ENCODE results near the gene DSCAML1.

DSCAML1 gene

DNA sequence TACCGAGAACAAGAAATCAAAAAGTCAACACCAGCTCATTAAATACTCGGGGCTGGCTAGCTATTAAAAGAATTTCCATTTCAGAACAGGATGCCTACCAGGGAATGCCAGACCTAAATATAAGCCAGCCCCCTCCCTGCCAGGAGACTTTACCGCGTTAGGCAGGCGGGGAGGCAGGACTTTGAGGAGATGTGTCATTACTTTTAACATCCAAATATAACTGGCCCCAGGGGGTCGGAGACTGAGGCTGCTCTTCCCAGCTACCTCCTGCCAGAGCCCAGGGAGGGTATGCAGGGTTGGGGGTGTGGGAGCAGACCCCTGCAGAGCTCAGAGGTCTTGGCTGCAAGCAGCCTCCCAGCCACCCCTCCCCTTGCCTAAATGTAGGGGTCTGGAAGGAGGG is 183.5 kb downstream of the DSCAML1 start:
- H3K27me3 ChIP-seq (ENCODE audit: insufficient read depth, low read depth, severe bottlenecking), result no peaks in the 10 kb centered on the region
- H3K9me3 ChIP-seq (ENCODE audit: severe bottlenecking), result peaks cover 3% of the 10 kb centered on the region
- H3K4me3 ChIP-seq (ENCODE audit: low read depth, low read length), result no peak overlapping the region
- no peak overlapping the region for H3K27ac ChIP-seq
- DNase-seq, result no peak
- TF ChIP-seq, protein P1, sequence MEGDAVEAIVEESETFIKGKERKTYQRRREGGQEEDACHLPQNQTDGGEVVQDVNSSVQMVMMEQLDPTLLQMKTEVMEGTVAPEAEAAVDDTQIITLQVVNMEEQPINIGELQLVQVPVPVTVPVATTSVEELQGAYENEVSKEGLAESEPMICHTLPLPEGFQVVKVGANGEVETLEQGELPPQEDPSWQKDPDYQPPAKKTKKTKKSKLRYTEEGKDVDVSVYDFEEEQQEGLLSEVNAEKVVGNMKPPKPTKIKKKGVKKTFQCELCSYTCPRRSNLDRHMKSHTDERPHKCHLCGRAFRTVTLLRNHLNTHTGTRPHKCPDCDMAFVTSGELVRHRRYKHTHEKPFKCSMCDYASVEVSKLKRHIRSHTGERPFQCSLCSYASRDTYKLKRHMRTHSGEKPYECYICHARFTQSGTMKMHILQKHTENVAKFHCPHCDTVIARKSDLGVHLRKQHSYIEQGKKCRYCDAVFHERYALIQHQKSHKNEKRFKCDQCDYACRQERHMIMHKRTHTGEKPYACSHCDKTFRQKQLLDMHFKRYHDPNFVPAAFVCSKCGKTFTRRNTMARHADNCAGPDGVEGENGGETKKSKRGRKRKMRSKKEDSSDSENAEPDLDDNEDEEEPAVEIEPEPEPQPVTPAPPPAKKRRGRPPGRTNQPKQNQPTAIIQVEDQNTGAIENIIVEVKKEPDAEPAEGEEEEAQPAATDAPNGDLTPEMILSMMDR (IDR thresholded peaks at IDR 0.05; ENCODE audit: low read depth, low read length), result no peak
- no peaks in the 10 kb centered on the region for H3K36me3 ChIP-seq

DNA sequence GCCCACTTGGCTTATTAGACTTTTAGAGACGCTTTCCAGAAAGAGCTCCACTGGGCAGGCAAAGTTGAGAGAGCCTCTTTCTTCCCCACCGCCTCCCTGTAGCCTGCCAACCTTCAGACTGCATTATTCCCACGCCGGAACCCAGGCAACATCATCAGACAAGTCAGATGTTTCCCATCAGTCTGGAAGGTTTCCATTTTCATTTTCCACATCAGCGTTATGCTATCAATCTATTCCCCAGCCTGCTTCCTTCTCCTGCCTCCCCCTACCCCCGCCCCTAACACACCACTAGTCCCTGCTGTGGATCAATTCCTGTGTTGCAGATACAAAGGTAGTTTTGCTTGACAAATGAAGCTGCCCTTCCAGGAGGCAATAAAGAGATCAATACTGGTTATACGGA is 184.8 kb downstream of the DSCAML1 start:
- Histone ChIP-seq H3K36me3 (no peaks in the 10 kb centered on the region), H3K27me3 (ENCODE audit: insufficient read depth, low read depth, severe bottlenecking) (no peaks in the 10 kb centered on the region)
- DNase-seq, result no peak

DNA sequence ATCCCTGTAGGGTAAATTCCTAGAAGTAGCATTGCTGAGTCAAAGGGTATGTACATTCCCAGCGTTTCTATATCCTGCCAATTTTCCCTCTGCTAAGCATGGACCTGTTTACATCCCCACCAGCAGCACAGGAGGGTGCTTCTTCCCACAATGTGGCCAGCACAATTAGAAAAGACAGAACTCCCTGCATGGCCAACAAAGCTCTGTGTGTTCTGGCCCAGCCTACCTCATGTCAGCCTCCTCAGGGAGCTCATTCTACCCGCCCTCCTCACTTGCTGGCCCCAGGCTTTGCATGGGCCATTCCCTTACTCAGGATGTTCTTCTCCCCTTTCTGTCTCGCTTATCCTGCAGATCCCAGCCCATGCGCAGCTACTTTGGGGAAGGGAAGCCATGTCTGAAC is 186.1 kb downstream of the DSCAML1 start:
- no peaks in the 10 kb centered on the region for H3K27me3 ChIP-seq (ENCODE audit: insufficient read depth, low read depth, severe bottlenecking)

More for the DNA sequence above, 184.8 kb downstream of the DSCAML1 start:
- Histone ChIP-seq H3K27ac (no peak overlapping the region), H3K4me3 (ENCODE audit: low read depth, low read length) (no peak overlapping the region), H3K9me3 (ENCODE audit: severe bottlenecking) (peaks cover 3% of the 10 kb centered on the region)
- TF ChIP-seq, protein P1 (IDR thresholded peaks at IDR 0.05; ENCODE audit: low read depth, low read length), result no peak

DNA sequence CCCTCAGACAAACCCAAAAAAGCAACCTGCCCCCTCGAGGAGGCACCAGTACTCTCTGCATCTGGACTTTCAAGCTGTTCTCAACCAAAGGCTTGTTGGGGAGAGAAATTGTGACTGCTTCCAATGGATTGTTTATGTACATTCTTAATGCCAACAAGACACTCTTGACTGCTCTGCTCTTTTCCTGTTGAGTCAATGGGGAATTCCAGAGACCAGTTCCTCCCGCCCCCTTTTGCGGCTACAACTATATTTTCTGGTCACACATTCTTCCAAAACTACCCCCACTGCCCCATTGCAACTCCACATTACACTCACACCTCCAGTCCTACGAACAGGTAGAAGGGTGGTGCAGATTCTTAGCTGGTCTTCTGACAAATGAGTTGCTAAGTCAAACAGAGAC is 187.0 kb downstream of the DSCAML1 start:
- Histone ChIP-seq H3K27me3 (ENCODE audit: insufficient read depth, low read depth, severe bottlenecking) (no peaks in the 10 kb centered on the region), H3K36me3 (no peaks in the 10 kb centered on the region), H3K27ac (no peak overlapping the region), H3K4me3 (ENCODE audit: low read depth, low read length) (no peak overlapping the region), H3K9me3 (ENCODE audit: severe bottlenecking) (peaks cover 3% of the 10 kb centered on the region)
- TF ChIP-seq, protein P1 (IDR thresholded peaks at IDR 0.05; ENCODE audit: low read depth, low read length), result no peak
- DNase-seq, result no peak

More for the DNA sequence above, 186.1 kb downstream of the DSCAML1 start:
- DNase-seq, result no peak
- Histone ChIP-seq H3K27ac (no peak overlapping the region), H3K9me3 (ENCODE audit: severe bottlenecking) (peaks cover 3% of the 10 kb centered on the region), H3K36me3 (no peaks in the 10 kb centered on the region), H3K4me3 (ENCODE audit: low read depth, low read length) (no peak overlapping the region)
- TF ChIP-seq, protein P1 (IDR thresholded peaks at IDR 0.05; ENCODE audit: low read depth, low read length), result no peak

DNA sequence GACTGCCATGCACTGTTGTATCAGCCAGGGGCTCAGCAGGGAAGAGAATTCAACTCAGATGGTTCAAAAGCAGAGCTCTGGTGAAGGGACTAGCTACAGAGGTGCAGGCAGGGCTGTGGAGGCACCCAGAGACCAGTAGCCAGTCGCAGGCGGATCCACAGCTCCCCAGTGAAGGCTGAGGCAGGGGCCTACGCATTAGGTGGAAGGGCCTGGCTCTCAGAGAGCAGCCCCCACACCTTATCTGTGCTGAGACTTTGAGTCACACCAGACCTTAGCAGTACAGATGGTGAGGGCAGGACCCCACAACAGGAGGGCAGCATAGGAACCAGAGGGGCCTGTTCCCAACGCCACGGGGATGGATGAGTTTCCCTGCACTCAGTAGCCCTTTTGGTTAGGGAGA is 189.6 kb downstream of the DSCAML1 start:
- H3K27ac ChIP-seq, result no peak overlapping the region
- H3K36me3 ChIP-seq, result no peaks in the 10 kb centered on the region
- no peak for DNase-seq
- TF ChIP-seq, protein P1 (IDR thresholded peaks at IDR 0.05; ENCODE audit: low read depth, low read length), result no peak
- H3K27me3 ChIP-seq (ENCODE audit: insufficient read depth, low read depth, severe bottlenecking), result no peaks in the 10 kb centered on the region
- no peaks in the 10 kb centered on the region for H3K9me3 ChIP-seq (ENCODE audit: severe bottlenecking)
- no peak overlapping the region for H3K4me3 ChIP-seq (ENCODE audit: low read depth, low read length)

DNA sequence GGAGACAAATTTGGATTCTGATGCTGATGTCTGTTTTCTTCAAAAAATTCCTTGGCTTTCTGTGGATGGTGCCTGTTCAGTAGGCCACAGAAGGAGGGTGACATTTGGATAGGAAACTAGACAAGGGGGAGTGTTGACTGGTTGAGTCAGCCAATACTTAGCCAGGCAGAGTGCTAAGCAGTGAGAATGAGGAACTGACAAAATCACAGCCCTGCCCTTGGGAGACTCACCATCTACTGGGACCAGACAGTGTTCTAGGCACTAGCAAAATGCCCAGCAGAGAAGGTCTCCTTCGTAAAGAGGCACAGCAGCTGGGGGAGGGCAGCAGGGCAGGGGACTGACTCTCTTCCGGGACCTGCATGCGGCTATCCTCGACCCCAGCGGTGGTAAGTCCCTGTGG is 190.2 kb downstream of the DSCAML1 start:
- Histone ChIP-seq H3K27ac (no peak overlapping the region), H3K27me3 (ENCODE audit: insufficient read depth, low read depth, severe bottlenecking) (no peaks in the 10 kb centered on the region), H3K36me3 (no peaks in the 10 kb centered on the region), H3K4me3 (ENCODE audit: low read depth, low read length) (no peak overlapping the region), H3K9me3 (ENCODE audit: severe bottlenecking) (no peaks in the 10 kb centered on the region)
- TF ChIP-seq, protein P1 (IDR thresholded peaks at IDR 0.05; ENCODE audit: low read depth, low read length), result no peak
- DNase-seq, result no peak

Measured in WERI-Rb-1 (cell line).